Stimulated activated naive CD4-positive, alpha-beta T cell treated with Interleukin-2 at 50 U/mL for 16 hours (primary cell): ENCODE results near the gene PSMB11.

Source experiments
- DNase-seq: peaks from one replicate; lab custom pipeline; 2025; lab: John Stamatoyannopoulos, UW

PSMB11 gene

GRCh38 chr14:23043754-23044153 is 1.7 kb downstream of the PSMB11 start:
- no peak for DNase-seq

- DNase-seq: no peak
Measured at GRCh38 chr14:23044840-23045239, 2.8 kb downstream of the PSMB11 start.

- DNase-seq: no peak
Measured at GRCh38 chr14:23045419-23046357, 3.7 kb downstream of the PSMB11 start.

- no peak for DNase-seq
Measured at GRCh38 chr14:23047034-23047634, 5.1 kb downstream of the PSMB11 start.

- DNase-seq: no peak
Measured at GRCh38 chr14:23047751-23048693, 6.0 kb downstream of the PSMB11 start.

- no peak for DNase-seq
Measured at GRCh38 chr14:23049011-23049410, 7.0 kb downstream of the PSMB11 start.

GRCh38 chr14:23051141-23052057 is 9.4 kb downstream of the PSMB11 start:
- no peak for DNase-seq

GRCh38 chr14:23052182-23052623 is 10.2 kb downstream of the PSMB11 start:
- DNase-seq: no peak

- DNase-seq: no peak
Measured at GRCh38 chr14:23052671-23053070, 10.7 kb downstream of the PSMB11 start.

GRCh38 chr14:23053426-23053825 is 11.4 kb downstream of the PSMB11 start:
- DNase-seq: no peak

- no peak for DNase-seq
Measured at GRCh38 chr14:23054000-23054811, 12.2 kb downstream of the PSMB11 start.

GRCh38 chr14:23055147-23055550 is 13.1 kb downstream of the PSMB11 start:
- no peak for DNase-seq

- no peak for DNase-seq
Measured at GRCh38 chr14:23055621-23056144, 13.7 kb downstream of the PSMB11 start.

GRCh38 chr14:23056145-23056955 is 14.3 kb downstream of the PSMB11 start:
- no peak for DNase-seq

- no peak for DNase-seq
Measured at GRCh38 chr14:23056956-23057756, 15.1 kb downstream of the PSMB11 start, which contains the start of gene CDH24. Gene CDH24 (minus strand): TSS chr14:23057520. CDS start chr14:23055733, 1,787 bp downstream.

- no peak for DNase-seq
Measured at GRCh38 chr14:23057757-23058653, 16.0 kb downstream of the PSMB11 start.
